ENCODE results near the gene OR2T35.
A peak's percentile ranks its signal among the peaks of the same experiment; 100 is the strongest.
"Not testable (repeated sequence)": the region's sequence is repeated elsewhere in the genome, so short reads cannot be mapped to it uniquely, and the experiment has no call there.

OR2T35 gene, protein sequence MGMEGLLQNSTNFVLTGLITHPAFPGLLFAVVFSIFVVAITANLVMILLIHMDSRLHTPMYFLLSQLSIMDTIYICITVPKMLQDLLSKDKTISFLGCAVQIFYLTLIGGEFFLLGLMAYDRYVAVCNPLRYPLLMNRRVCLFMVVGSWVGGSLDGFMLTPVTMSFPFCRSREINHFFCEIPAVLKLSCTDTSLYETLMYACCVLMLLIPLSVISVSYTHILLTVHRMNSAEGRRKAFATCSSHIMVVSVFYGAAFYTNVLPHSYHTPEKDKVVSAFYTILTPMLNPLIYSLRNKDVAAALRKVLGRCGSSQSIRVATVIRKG

DNA sequence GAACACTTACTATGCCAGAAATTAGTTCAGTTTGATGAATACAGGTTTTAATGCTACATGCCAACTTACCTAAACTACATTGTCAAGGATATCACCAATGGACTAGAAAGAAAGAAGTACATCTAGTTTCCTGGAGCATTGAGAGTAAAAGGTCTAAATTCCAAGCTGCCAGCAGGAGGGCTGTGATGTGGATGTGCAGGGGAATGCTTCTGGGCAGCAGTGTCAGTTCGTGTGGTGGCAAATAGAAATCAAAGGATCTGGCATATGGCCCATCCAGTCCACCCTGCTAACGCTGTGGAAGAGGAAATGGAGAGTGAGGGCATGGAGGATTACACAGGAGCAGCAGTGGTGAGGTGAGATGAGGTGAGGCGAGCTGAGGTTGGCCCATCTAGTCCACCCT lies at the start of gene OR2T35:
Gene OR2T35, minus strand, starts transcription at position 101 of the 400 bp plus-strand sequence. CDS start 6,020 bp downstream, outside the sequence.
- not testable (repeated sequence) for DNase-seq (ENCODE audit: low spot score)

DNA sequence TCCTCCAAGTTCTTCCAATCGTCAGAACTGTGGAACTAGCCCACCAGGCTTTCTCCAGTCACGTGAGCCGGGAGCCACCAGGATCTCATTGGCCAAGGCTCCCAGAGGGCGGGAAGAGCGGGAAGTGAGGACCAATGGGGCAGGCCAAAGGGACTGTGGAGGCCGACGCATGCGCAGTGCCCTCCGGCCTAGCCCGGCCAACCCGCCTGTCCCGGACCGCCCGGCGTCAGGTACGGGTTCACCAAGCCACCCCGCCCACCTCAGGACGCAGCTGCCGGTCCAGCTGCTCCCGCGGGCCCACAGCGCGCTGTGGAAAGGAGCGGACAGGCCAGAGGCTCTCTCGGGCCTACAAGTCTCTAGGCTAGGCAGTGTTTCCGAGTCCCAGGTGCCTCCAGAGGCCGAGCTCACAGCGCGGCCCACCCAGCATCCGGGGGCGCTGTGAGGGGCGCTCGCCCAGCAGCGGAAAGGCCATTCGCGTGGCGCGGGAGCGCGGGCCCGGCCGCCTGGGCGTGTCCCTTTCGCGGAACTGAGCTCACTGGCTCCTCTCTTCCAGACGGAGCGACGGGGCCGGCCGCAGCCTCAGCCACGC lies 46.6 kb upstream of the OR2T35 start:
- no peak for DNase-seq (ENCODE audit: low spot score)

- DNase-seq (ENCODE audit: low spot score): no peak
Measured at GRCh38 chr1:248688527-248689298, 43.6 kb upstream of the OR2T35 start.

DNA sequence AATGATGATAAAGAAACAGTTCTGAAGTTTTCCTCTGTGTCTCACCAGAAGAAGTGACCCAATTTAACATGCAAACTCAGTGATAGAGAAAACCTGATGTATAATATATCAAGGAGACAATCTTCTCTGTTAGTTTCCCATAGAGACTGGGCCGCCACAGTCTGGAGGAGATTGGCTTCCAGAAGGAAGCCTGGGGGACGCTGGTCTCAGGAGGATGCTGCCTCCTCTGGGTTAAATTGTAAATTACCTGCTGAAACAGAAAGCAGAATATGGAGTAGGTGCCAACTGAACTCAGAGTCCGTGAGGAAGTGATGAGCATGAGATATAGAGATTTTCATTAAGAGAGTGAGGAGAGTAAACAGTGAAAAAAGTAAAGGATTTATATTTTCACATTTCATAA lies 41.7 kb upstream of the OR2T35 start:
- DNase-seq (ENCODE audit: low spot score): no peak

- no peak for DNase-seq (ENCODE audit: low spot score)
Measured at GRCh38 chr1:248681651-248682050, 36.6 kb upstream of the OR2T35 start.

DNA sequence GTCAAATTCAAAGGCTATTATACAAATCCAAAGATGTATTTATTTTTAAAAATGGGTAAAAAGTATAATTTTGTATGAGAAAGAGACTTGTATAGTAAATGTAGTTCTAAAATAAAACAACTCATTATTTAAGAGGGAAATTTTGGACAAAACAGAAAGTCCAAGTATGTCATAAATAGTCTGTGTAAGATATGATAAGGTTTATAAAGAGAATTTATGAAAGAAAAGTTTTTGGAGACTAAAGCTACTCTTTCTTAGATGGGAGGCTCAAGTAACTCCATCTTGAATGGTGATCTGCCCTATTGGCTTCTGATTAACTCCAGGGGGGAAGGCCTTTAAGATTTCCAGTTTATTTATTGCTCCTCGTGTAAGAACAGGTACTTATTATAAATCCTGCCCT lies 24.9 kb upstream of the OR2T35 start:
- DNase-seq (ENCODE audit: low spot score): no peak

- not testable (repeated sequence) for DNase-seq (ENCODE audit: low spot score)
Measured at GRCh38 chr1:248663453-248664328, 18.6 kb upstream of the OR2T35 start.

- DNase-seq (ENCODE audit: low spot score): not testable (repeated sequence)
Measured at GRCh38 chr1:248656797-248657196, 11.7 kb upstream of the OR2T35 start.

DNA sequence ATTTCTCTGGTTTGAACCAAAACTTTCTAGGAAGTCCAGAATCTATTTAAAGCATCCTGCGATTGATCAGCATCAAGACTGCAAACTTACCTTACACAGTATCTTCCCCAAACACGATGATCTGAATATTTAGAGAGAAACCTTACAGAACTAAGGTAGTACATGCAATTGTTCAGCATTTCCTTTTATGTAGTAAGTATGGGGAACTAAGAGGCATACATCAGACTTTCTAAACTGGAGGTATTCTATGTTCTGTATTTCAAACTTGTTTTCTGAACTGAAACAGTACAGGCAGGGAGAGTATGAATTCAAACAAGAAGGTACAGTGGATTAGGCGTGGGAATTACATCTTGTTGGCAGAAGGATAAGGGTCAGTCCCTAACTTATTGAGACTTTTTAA lies 10.3 kb upstream of the OR2T35 start, which contains the start of gene OR2T27:
Gene OR2T27, minus strand, starts transcription at position 175 of the 400 bp plus-strand sequence. CDS start 4,644 bp downstream, outside the sequence.
- not testable (repeated sequence) for DNase-seq (ENCODE audit: low spot score)

DNA sequence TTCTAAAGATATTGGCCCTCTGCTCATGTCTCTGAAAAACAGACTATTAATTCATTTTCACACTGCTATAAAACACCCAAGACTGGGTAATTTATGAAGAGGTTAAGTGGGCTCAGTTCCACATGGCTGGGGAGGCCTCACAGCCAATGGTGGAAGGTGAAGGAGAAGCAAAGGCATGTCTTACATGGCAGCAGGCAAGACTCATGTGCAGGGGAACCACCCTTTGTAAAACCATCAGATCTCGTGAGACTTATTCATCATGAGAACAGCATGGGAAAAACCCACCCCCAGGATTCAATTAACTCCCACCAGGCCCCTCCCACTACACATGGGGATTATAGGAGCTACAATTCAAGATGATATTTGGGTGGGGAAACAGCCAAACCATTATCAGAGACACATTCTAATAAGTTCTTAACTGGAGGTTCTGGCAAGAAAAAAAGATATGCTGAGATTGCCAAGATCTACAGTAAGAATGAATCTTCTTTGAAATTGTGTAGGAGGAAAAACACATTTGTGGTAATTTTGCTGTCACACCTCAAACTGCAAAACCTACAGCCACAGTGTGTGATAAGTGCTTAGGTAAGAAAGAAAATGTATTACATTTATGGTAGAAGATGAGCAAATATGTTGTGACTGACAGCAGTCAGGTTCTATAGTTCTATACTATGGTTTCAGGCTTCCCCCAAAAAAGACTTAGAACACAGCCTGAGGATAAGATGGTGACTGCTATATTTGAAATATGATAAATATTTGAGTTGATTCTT lies 3.9 kb upstream of the OR2T35 start:
- not testable (repeated sequence) for DNase-seq (ENCODE audit: low spot score)

- not testable (repeated sequence) for DNase-seq (ENCODE audit: low spot score)
Measured at GRCh38 chr1:248642971-248643651, 2.0 kb downstream of the OR2T35 start.

DNA sequence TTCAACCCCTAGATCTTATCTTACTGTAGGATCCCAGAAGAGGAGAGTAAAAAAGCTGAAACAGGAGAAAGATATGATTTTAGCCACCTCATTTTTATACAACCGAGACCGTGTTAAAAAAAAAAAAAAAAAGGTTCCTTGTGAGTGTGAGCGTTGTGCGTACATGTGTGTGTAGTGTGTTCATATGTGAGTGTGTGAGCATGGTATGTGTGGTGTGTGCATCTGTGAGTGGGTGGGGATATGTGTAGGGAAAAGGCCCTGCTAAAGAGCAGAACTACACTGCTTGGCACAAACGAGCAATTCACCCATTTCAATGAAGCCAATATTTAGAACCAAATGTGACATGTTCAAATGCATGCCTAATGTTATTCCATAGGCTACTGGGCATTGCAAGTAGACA lies 3.5 kb downstream of the OR2T35 start:
- DNase-seq (ENCODE audit: low spot score): not testable (repeated sequence)

GRCh38 chr1:248640906-248641305 lies 4.2 kb downstream of the OR2T35 start:
- not testable (repeated sequence) for DNase-seq (ENCODE audit: low spot score)

DNA sequence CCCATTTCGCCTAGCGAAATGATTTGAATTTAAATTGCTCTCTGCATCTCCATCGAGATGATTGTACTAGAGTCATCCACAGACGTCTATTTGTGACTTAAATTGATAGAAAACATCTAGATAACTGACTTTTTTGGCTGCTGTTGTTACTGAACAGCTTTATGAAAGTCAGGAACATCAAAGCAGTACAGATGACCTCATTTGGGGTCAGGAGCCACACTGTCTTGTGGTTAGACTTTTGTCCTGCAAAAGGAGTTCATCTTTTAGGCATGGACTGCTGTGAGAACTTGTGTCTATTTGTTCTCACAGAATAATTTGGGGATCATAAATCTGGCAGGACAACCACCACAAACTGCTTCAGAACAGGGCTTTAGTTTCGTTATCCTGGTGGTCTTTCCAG lies 5.4 kb downstream of the OR2T35 start:
- not testable (repeated sequence) for DNase-seq (ENCODE audit: low spot score)

DNA sequence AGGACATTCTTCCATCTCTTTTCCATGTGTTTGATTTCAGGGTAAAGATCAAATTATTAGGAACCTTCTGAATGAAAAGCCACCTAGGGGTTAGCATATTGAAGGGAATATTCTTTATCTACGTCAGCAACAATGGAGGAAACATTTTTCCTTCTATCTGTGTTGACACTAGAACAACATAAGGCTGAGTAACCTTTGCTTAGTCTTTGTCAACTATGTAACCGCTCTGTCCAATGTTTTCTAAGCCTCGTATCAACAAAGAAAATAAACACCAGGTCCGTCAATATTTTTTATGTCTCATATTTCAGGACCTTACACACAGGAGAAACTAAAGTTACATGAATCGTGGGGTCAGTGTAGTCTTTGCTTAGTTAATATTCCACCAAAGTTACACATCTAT lies 8.5 kb downstream of the OR2T35 start:
- DNase-seq (ENCODE audit: low spot score): not testable (repeated sequence)

GRCh38 chr1:248634991-248635390 lies 10.1 kb downstream of the OR2T35 start, which contains the start of gene OR2T11:
TSS of gene OR2T11 (minus strand) at chr1:248635091. CDS start at chr1:248627128, 7,963 bp downstream.
- DNase-seq (ENCODE audit: low spot score): not testable (repeated sequence)

GRCh38 chr1:248631354-248632008 lies 13.6 kb downstream of the OR2T35 start:
- DNase-seq (ENCODE audit: low spot score): no peak

- DNase-seq (ENCODE audit: low spot score): peak; percentile 58
Measured at GRCh38 chr1:248630551-248630950, 14.5 kb downstream of the OR2T35 start.

All from putamen (tissue), 1 donor.